Neural cell (in vitro differentiated cells): ENCODE results near the gene FBXO42. TPM values are rescaled to one million over a fixed set of nuclear protein-coding genes. Genes with fewer than 3 reads are reported as not detected.

ENCODE experiments used
- H2AFZ ChIP-seq: fragments of 200-600, 300-800 bp; sonication (generic), shearing (Covaris generic); 2 replicates; pipeline ENCODE4 v1.6.0; 2014; ENCODE audit warnings: low read depth, mild to moderate bottlenecking, antibody characterized with exemption, low read length, moderate library complexity
- H3F3A ChIP-seq: fragments of 200-600 bp; shearing (Covaris generic); 2 replicates; pipeline ENCODE4 v1.6.1; 2016; ENCODE audit warnings: mild to moderate bottlenecking, moderate library complexity, mixed read lengths, antibody characterized with exemption, low read length; ENCODE audit not compliant: insufficient read depth, poor library complexity, severe bottlenecking
- H3K27ac ChIP-seq: fragments of 200-600, 300-800 bp; sonication (generic), shearing (Covaris generic); 2 replicates; pipeline ENCODE4 v1.5.1; 2014; ENCODE audit warnings: mild to moderate bottlenecking, low read length, moderate library complexity
- H3K27me3 ChIP-seq: fragments of 300-800, 200-600 bp; sonication (generic), shearing (Covaris generic); 2 replicates; pipeline ENCODE4 v1.6.0; 2014; ENCODE audit warnings: mild to moderate bottlenecking, low read depth, low read length, moderate library complexity; ENCODE audit not compliant: insufficient read depth
- H3K36me3 ChIP-seq: fragments of 300-800, 200-600 bp; sonication (generic), shearing (Covaris generic); 2 replicates; pipeline ENCODE4 v1.5.1; 2014; ENCODE audit warnings: mild to moderate bottlenecking, antibody characterized with exemption, low read length, moderate library complexity; ENCODE audit not compliant: insufficient read depth
- H3K4me2 ChIP-seq: fragments of 300-800, 200-600 bp; sonication (generic), shearing (Covaris generic); 2 replicates; pipeline ENCODE4 v1.6.0; 2014; ENCODE audit warnings: mild to moderate bottlenecking, low read length
- H3K4me3 ChIP-seq: fragments of 300-800, 200-600 bp; sonication (generic), shearing (Covaris generic); 2 replicates; pipeline ENCODE4 v1.5.1; 2014; ENCODE audit warnings: mild to moderate bottlenecking, low read length, moderate library complexity
- H3K79me2 ChIP-seq: fragments of 200-600 bp; shearing (Covaris generic); replicated peaks from 2 replicates; pipeline ENCODE4 v1.6.0; 2014; ENCODE audit warnings: mild to moderate bottlenecking, low read length, moderate library complexity; ENCODE audit not compliant: insufficient read depth
- H3K9ac ChIP-seq: fragments of 300-800, 200-600 bp; sonication (generic), shearing (Covaris generic); 2 replicates; pipeline ENCODE4 v1.6.1; 2016; ENCODE audit warnings: mild to moderate bottlenecking, low read length, mixed read lengths
- H3K9me2 ChIP-seq: fragments of 200-600 bp; shearing (Covaris generic); 2 replicates; pipeline ENCODE4 v1.6.1; 2016; ENCODE audit warnings: mild to moderate bottlenecking, low read length, mixed read lengths; ENCODE audit not compliant: insufficient read depth
- H3K9me3 ChIP-seq: fragments of 200-600, 300-800 bp; sonication (generic), shearing (Covaris generic); 2 replicates; pipeline ENCODE4 v1.6.1; 2016; ENCODE audit warnings: mild to moderate bottlenecking, mixed run types, low read length, moderate library complexity, mixed read lengths
- H4K20me1 ChIP-seq: fragments of 200-600 bp; shearing (Covaris generic); 2 replicates; pipeline ENCODE4 v1.6.1; 2016; ENCODE audit warnings: mild to moderate bottlenecking, mixed run types; ENCODE audit not compliant: insufficient read depth
- EP300 ChIP-seq: fragments of 450-650 bp; conservative IDR thresholded peaks from 2 replicates; pipeline ENCODE4 v1.6.1; 2014; ENCODE audit warnings: antibody characterized with exemption, mild to moderate bottlenecking, moderate library complexity; ENCODE audit not compliant: poor library complexity, severe bottlenecking
- EZH2 ChIP-seq: fragments of 200-600, 300-800 bp; shearing (Covaris generic), sonication (generic); IDR thresholded peaks from 2 replicates; pipeline ENCODE4 v1.6.1; 2014; ENCODE audit warnings: antibody characterized with exemption, low read length, borderline replicate concordance, mild to moderate bottlenecking; ENCODE audit not compliant: insufficient read depth, poor library complexity, severe bottlenecking
- MXI1 ChIP-seq: fragments of 450-650 bp; conservative IDR thresholded peaks from 2 replicates; pipeline ENCODE4 v1.6.1; 2014; ENCODE audit warnings: antibody characterized with exemption, mild to moderate bottlenecking; ENCODE audit not compliant: poor library complexity, severe bottlenecking
- POLR2AphosphoS5 ChIP-seq: IDR thresholded peaks from 2 replicates; pipeline ENCODE4 v1.6.1; 2012
- RAD21 ChIP-seq: fragments of 450-650 bp; conservative IDR thresholded peaks from 2 replicates; pipeline ENCODE4 v1.6.1; 2014; ENCODE audit warnings: antibody characterized with exemption, mild to moderate bottlenecking, moderate library complexity
- SMC3 ChIP-seq: fragments of 450-650 bp; conservative IDR thresholded peaks from 2 replicates; pipeline ENCODE4 v1.6.1; 2014; ENCODE audit warnings: antibody characterized with exemption, mild to moderate bottlenecking, moderate library complexity; ENCODE audit not compliant: poor library complexity
- TAF1 ChIP-seq: IDR thresholded peaks from 2 replicates; pipeline ENCODE4 v1.6.1; 2012; ENCODE audit warnings: low read depth
- polyA plus RNA-seq: library from polyadenylated mRNA; depleted of rRNA; stranded (reverse); fragments of >200 nt; gene quantifications from 2 replicates; pipeline ENCODE4 v1.2.3, GENCODE V29; 2014
- TF ChIP-seq, protein P1 (sequence below): IDR thresholded peaks from 2 replicates; pipeline ENCODE4 v1.6.1; 2012; ENCODE audit warnings: borderline replicate concordance
- TF ChIP-seq, protein P2 (sequence below): fragments of 450-650 bp; IDR thresholded peaks from 2 replicates; pipeline ENCODE4 v1.5.1; 2014; ENCODE audit warnings: antibody characterized with exemption, mild to moderate bottlenecking, moderate library complexity; ENCODE audit not compliant: poor library complexity, severe bottlenecking

The FBXO42 gene
- polyA plus RNA-seq, 1 donor from 2014 or later = 30.1 TPM

DNA sequence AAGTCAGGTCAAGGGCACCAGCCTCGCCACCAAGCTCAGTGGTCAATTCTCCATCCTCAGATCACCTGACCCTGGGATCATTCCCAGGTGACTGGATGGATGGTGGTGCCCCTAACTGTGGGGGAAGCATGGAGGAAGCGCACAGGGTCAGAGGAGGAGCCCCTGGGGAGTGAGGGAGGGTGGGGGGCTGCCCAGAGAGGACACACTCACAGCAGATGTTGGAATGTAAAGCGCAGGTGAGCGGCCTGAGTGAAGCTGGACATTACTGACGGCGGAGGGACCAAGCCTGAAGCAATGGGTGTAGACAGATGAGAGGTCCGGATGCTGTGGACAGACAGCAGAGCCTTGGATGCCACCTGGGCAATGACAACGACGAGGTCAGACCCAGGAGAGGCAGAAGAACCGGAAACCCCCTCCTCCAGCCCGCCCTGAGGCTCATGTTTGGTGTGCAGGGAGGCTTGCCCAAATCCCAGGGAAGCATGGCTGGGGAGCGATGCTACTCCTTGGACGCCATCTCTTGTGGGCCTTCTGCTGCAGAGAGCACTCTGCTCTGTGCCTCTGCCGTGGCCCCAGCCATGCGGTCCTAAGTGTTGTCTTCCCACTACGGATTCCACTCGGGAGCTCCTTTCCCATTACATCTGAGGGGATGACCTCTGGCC, 109.6 kb downstream of the FBXO42 start:
- Histone ChIP-seq H4K20me1 (no peaks in the 10 kb centered on the region), H3K4me3 (no peak overlapping the region), H2AFZ (no peak overlapping the region), H3K9me3 (no peaks in the 10 kb centered on the region), H3K9ac (no peak overlapping the region), H3K27ac (no peak overlapping the region), H3F3A (no peaks in the 10 kb centered on the region), H3K27me3 (no peaks in the 10 kb centered on the region), H3K36me3 (peaks cover 5% of the 10 kb centered on the region), H3K9me2 (no peaks in the 10 kb centered on the region), H3K4me2 (no peak overlapping the region), H3K79me2 (no peaks in the 10 kb centered on the region)
- TF ChIP-seq RAD21 (no peak), TAF1 (no peak), MXI1 (no peak), POLR2AphosphoS5 (no peak), EP300 (no peak), SMC3 (no peak), EZH2 (no peak)
- TF ChIP-seq, protein P1, sequence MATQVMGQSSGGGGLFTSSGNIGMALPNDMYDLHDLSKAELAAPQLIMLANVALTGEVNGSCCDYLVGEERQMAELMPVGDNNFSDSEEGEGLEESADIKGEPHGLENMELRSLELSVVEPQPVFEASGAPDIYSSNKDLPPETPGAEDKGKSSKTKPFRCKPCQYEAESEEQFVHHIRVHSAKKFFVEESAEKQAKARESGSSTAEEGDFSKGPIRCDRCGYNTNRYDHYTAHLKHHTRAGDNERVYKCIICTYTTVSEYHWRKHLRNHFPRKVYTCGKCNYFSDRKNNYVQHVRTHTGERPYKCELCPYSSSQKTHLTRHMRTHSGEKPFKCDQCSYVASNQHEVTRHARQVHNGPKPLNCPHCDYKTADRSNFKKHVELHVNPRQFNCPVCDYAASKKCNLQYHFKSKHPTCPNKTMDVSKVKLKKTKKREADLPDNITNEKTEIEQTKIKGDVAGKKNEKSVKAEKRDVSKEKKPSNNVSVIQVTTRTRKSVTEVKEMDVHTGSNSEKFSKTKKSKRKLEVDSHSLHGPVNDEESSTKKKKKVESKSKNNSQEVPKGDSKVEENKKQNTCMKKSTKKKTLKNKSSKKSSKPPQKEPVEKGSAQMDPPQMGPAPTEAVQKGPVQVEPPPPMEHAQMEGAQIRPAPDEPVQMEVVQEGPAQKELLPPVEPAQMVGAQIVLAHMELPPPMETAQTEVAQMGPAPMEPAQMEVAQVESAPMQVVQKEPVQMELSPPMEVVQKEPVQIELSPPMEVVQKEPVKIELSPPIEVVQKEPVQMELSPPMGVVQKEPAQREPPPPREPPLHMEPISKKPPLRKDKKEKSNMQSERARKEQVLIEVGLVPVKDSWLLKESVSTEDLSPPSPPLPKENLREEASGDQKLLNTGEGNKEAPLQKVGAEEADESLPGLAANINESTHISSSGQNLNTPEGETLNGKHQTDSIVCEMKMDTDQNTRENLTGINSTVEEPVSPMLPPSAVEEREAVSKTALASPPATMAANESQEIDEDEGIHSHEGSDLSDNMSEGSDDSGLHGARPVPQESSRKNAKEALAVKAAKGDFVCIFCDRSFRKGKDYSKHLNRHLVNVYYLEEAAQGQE = no peak
- TF ChIP-seq, protein P2, sequence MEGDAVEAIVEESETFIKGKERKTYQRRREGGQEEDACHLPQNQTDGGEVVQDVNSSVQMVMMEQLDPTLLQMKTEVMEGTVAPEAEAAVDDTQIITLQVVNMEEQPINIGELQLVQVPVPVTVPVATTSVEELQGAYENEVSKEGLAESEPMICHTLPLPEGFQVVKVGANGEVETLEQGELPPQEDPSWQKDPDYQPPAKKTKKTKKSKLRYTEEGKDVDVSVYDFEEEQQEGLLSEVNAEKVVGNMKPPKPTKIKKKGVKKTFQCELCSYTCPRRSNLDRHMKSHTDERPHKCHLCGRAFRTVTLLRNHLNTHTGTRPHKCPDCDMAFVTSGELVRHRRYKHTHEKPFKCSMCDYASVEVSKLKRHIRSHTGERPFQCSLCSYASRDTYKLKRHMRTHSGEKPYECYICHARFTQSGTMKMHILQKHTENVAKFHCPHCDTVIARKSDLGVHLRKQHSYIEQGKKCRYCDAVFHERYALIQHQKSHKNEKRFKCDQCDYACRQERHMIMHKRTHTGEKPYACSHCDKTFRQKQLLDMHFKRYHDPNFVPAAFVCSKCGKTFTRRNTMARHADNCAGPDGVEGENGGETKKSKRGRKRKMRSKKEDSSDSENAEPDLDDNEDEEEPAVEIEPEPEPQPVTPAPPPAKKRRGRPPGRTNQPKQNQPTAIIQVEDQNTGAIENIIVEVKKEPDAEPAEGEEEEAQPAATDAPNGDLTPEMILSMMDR = no peak

DNA sequence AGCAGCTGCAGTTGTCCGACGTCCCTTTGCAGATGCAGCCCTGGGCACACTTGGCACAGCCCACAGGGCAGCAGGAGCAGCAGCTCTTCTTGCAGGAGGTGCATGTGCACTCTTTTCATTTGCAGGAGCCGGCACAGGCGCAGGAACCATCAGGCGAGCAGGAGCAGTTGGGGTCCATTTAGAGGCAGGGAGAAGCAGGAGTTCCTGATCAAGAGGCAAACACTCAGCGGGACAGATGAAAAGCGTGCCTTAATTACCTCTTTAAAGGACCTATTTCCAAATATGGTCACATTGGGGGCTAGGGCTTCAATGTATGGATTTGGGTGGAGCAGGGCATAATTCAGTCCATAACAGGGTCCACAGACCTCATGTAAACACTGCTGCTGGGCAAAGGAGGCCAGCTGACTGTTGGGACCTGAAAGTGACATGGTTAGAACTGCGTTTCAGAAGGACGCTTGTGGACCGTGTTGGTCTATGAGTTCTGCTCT, 111.0 kb downstream of the FBXO42 start:
- no peak overlapping the region for H3K4me3 ChIP-seq
- no peak overlapping the region for H3K4me2 ChIP-seq
- TF ChIP-seq POLR2AphosphoS5 (peak; percentile 18), RAD21 (no peak)
- H4K20me1 ChIP-seq = no peaks in the 10 kb centered on the region
- no peaks in the 10 kb centered on the region for H3K27me3 ChIP-seq
- H3K9me2 ChIP-seq = no peaks in the 10 kb centered on the region
- H3F3A ChIP-seq = no peaks in the 10 kb centered on the region
- H3K79me2 ChIP-seq = no peaks in the 10 kb centered on the region
- no peak overlapping the region for H2AFZ ChIP-seq
- no peak overlapping the region for H3K27ac ChIP-seq
- H3K9me3 ChIP-seq = no peaks in the 10 kb centered on the region
- no peak overlapping the region for H3K9ac ChIP-seq
- no peaks in the 10 kb centered on the region for H3K36me3 ChIP-seq
